ENCODE data around the gene TASOR2.

DNA sequence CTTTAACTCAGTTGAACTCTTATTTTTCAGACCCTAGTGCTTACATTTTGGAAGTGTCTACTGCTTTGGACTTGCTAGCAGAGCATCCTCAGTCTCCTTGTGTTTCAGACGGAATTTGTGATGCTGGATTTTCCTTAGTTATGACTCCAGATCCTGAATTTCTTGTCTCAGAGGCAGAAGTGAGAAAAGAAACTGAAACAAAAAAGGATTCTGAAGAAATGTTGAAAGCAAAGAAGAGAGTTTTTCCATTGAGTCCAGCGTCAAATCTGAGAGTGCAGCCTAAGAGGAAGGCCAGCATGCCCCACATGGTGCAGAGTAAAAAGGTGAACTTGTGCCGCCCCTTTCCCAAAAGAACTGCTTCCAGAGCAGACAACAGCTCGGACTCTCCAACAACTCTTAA lies 46.1 kb downstream of the TASOR2 start:
- TF ChIP-seq POLR2AphosphoS5 (IDR thresholded peaks at IDR 0.05), result no peak
- TF ChIP-seq, protein P1, sequence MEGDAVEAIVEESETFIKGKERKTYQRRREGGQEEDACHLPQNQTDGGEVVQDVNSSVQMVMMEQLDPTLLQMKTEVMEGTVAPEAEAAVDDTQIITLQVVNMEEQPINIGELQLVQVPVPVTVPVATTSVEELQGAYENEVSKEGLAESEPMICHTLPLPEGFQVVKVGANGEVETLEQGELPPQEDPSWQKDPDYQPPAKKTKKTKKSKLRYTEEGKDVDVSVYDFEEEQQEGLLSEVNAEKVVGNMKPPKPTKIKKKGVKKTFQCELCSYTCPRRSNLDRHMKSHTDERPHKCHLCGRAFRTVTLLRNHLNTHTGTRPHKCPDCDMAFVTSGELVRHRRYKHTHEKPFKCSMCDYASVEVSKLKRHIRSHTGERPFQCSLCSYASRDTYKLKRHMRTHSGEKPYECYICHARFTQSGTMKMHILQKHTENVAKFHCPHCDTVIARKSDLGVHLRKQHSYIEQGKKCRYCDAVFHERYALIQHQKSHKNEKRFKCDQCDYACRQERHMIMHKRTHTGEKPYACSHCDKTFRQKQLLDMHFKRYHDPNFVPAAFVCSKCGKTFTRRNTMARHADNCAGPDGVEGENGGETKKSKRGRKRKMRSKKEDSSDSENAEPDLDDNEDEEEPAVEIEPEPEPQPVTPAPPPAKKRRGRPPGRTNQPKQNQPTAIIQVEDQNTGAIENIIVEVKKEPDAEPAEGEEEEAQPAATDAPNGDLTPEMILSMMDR (IDR thresholded peaks at IDR 0.05 in 8 of 11, conservative IDR thresholded peaks at IDR 0.05 in 3 of 11), result no peak

All from spleen (tissue), 7 donors.